ENCODE results near the gene SMAP2.
A peak's percentile ranks its signal among the peaks of the same experiment; 100 is the strongest.
"Not testable (repeated sequence)": the region's sequence is repeated elsewhere in the genome, so short reads cannot be mapped to it uniquely, and the experiment has no call there.

The SMAP2 gene

DNA sequence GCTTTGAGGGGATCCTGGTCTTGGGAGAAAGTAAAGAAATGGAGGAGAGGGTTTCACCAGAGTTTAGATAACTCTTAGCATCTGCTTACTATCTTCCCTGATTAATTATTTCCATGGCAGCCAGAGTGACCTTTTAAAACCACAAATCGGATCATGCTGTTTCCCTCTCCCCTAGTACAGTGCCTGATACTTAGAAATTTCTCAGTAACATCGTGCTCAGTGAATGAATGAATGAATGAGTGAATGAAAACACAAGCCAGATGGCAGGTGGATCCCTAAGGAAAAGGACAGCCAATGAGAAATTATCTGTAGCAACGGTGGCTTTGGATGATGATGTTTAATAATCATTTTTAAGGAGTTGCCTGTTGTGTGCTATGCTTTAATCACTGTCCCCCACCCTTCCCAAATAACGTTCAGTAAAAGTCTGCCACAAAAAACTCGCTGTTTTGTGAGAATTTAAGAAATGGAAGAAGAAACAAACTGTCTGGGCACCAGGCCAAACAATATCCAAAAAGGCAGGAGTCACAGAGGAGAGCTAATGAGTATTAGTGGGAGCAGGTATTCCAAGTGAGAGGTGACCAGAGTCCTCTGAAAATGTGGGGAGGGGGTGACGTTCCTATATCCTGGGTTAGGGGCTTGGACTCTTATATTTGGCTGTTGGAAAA lies 737 bp upstream of the SMAP2 start:
- DNase-seq, result no peak

DNA sequence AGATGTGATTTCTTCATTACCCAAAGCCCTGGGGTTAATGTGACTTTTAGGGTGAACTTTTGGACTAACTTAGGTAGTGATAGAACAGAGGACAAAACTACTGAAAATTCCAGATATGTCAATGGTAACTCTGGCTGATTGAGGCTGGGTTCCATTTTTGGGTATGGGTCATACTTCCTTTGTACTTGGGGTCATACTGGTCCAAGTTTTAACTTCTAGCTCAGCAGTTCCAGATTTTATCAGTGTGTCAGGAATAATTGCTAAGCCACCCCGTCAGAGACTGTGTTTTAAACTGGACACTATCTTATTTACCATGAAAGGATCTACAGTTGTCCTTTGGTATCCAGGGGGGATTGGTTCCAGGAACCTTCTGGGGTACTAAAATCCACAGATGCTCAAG lies 4.0 kb downstream of the SMAP2 start:
- DNase-seq, result no peak

DNA sequence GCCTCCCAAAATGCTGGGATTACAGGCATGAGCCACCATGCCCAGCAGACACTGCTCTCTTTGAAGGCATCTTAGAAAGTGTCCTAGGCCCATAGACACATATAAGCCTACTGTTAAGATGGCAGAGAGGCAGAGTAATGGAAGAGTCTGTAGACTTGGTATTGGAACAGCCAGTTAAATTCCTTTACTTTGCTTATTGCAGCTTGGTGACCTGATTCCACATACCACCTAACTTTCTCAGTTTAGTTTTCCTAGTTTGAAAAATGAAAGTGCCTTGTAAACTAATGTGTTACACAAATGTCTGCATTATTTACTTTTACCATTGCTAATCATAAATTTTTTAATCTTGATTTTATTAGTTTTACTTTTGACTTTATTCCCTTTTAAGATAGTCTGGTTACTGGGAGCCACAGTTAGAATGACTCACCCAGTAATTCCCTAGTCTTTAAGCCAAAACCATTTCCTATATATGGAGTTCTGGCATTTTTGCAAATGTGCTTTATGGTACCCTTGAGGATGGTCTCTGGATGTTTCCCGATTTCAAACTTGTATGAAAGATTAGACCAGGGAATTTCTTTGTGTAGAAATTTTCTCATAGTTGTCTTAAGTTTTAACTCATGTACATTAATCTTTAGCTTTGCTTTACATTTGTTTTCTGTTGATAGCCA lies 6.4 kb downstream of the SMAP2 start:
- DNase-seq, result no peak

DNA sequence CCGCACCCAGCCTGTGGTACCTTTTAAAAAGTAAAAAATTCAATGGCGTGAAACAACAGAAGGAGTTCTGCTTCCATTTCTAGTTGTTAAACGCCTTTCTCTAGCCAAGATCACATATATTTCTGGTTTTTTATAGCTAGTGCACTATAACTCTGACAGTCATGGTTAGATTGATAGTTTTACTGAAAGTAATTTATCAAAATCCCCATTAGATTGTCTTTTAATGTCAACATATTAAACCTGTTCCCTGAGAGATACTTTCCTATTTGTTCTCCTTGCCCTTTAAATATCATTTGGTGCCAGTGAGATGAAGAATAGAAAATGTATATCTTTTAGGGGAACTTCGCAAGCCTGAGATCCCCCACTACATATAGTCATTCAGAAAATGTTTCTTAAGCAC lies 7.3 kb downstream of the SMAP2 start:
- DNase-seq, result no peak

DNA sequence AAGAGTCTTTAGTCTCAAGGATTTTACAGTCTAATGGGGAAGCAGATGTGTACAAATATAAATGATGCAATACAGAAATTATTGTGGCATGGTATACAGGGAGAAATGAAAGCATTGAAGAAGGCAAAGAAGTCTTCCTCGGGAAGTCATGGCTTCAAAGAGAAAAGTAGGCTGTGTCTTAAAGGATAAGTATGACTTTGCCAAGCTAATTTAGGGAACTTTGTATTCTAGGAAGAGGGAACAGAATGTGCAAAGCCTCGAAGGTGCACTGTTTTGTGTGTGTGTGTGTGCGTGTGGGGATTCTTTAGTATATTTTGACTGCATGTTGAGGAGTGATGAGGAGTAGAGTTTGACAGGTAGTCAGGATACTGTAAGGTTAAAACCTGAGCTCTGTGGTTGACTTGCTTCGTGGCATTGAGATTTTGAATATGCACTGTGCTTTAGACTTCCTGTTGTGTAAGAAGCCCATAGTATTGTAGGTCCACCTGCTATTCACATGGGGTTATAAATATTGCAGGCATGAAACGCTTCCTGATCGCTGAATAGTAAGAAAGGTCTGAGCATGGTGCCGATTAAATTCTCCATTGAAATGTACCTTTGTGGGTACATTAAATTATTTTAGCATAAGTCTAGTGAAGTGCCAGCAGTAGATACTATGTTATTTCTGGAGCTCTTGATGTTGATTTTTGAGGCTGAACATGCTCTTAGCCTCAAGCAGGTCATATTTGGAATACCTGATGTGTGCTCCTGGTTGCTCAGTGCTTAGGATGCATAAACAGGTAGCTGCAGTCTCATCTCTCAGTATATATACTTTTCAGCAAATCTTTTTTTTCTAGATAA lies 8.0 kb downstream of the SMAP2 start:
- peak; percentile 5 for DNase-seq

DNA sequence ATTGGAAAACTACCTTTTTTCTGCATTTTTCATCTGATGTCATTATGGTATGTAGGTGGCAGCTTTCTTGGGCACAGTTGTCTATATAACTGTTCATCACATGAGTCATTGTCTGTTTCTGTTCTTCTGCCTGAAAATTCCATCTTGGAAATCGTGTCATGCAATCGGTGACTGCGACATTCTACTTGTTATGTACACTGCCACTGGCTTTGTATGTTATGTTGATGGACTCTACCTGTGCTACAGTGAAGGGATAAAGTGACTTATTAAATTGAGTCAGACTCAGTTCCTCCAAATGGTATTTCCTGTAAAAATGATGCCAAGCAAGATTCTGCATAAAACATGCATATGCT lies 8.6 kb downstream of the SMAP2 start:
- no peak for DNase-seq

DNA sequence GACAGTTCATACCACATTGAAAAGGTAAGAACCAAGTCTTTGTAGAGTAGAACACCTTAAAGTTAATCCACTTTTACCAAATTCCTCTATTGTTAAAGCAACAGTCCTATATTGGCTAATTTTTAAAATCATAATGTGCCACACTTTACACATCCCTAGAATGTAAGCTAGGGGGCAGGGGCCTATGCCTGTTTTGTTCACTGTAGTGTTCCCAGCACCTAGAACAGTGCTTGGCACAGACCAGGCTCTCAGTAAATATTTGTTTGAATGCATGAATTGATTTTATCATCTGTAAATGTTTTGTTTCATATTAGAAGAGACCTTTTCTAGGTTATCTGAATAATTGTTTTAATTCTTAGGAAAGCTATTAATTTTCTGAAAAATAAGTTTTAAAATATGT lies 9.1 kb downstream of the SMAP2 start:
- no peak for DNase-seq

DNA sequence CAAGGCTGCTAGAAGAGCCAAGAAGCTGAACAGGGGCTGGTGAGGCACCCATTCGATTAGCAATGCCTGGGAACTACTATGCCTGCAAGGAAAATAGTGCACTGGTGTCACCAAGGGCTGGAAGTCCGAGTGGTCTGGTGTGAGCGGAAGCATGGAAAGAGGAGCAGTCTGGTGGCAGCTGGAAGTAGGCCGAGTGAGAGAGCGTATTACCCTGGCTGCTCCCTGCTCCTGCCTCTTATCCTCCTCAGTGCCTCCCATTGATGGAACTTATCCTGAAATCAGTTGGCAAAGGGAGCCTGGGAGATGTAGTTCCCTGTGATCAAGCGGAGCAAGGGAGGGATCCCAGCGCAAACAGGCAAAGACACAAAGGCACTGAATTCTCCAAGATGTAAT lies 9.6 kb downstream of the SMAP2 start:
- no peak for DNase-seq

DNA sequence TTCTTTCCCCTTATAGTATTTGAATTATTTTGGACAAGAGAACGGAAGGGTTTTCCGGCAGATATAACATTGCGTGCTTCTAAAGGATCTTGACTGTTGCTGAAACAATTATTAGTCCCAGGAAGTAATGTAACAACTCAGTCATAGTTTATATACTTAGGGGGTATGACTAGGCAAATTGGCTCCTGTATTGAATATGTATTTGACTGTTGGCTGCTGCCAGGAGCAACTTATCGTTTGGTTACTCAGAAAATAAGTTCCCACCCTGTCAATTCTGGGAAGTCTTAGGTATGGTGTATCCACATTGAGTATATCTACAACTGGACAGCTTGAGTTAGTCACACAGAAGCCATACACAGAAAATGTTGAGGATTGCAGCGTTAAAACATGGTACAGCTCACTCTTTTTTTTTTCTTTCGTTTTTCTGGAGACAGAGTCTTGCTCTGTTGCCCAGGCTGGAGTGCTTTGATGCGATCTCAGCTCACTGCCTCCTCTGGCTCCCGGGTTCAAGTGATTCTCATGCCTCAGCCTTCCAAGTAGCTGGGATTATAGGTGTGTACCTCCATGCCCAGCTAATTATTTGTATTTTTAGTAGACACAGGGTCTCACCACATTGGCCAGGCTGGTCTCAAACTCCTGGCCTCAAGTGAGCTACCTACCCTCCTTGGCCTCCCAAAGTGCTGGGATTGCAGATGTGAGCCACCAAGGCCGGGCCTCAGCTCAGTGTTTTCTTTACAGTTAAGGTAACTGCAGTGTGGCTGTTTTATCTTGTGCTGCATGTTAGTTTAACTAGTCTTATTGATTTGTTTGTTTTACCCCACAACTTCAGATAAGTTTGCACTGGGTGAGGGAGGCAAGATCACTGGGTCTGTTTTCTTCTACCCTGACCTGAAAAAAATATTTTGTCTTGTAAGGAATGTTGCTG lies 10.2 kb downstream of the SMAP2 start:
- DNase-seq, result no peak

DNA sequence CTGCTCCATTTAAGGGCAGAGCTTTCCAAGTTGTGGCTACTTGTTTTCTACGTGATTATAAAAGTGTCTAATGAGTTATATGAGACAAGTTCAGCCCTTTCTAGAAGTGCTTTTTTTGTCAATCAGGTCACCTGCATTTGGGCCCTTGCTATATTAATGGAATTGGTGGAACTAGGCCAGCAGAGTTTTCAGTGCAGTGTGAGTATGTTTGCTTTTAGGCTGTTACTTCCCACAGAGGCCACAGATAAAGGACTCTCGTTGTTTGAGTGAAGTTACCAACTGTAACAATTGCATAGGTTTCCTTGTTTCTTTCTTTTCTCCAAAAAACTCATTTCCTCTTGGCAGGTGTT lies 10.9 kb downstream of the SMAP2 start:
- DNase-seq, result peak; percentile 70

DNA sequence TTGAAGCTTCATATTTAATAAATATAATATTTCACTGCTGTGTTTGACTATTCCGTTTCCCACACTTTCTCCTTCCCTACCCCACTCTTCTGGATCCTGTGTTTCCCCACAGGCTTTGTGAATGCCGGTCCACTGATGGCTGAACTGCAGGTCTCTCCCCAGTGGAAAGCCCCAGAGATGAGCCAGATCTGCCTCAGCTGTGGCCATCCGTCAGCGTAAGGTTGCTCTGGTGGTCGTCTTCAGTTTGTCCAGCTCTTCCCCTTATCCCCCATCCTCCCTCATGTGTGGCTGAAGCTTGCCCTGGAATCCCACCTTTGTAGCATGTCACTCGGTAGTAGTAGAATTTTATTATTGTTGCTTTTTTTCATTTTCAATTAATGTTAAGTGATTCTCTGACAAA lies 11.4 kb downstream of the SMAP2 start:
- DNase-seq, result no peak

DNA sequence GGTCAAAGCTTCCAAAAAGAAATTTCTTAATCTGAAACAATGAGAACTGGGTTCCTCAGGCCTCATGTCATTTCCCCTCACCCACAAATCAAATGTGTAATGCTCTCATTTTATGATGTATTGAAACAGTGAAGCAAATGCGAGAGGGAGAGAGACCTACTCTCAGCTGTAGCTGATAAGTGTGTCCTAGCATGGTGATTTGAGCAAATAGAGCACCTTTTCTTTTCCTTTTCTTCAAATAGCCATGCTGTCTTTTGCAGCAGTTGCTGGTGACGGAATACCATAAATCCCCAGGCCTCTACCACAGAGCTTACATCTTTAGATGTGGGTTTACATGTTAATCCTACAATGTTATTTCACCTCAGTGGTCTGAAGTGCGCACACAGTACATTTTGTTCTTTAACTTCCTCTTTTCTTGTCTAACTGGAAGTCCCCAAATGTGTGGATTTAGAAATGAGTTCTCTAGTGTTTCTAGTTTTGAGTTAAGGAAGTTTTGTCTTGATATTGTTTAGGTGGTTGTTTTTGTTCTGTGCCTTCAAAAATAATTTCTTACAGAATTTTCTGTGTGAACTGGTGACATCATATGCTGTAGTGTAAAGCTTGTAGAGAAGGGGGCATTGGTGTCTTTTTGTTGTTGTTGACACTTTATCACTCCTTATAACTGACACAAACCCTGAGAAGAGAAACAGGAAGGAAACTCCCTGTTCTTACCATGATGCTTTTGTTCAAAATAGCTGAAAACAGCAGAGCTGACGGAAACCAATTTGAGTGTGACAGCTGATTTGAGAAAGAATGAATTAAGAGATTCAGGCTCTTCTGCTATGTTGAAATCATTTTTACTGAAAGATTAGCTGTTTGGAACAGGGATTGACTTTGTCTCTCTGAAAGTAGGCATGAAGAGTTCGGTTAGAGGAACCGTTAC lies 12.2 kb downstream of the SMAP2 start:
- DNase-seq, result no peak

DNA sequence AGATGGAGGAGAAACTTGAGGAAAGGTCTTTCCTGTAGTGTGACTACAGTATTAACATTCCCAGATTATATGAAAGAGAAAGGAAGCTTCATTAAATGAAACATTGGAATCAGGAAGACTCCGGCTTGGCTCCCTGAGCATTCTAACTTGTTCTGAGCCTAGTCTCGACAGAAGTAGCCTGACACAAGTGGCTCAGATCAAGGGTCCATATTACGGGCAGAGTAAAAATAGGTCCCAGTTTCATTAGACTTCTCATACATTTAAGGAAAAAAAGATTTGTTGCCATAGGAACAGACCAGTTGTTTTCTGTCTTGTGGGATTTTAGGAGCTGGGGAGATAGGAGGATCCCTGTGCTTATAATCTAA lies 12.8 kb downstream of the SMAP2 start:
- DNase-seq, result no peak

DNA sequence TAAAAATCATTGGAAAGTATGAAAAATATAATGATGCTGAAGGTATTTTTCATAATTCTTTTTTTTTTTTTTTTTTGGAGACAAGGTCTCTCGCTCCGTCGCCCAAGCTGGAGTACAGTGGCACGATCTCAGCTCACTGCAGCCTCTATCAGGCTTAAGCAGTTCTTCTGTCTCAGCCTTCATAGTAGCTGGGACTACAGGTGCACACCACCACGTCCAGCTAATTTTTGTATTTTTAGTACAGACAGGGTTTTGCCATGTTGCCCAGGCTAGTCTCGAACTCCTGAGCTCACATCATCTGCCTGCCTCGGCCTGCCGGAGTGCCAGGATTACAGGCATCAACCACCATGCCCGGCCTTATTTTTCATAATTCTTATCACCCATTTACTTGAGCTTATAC lies 13.3 kb downstream of the SMAP2 start:
- no peak for DNase-seq

DNA sequence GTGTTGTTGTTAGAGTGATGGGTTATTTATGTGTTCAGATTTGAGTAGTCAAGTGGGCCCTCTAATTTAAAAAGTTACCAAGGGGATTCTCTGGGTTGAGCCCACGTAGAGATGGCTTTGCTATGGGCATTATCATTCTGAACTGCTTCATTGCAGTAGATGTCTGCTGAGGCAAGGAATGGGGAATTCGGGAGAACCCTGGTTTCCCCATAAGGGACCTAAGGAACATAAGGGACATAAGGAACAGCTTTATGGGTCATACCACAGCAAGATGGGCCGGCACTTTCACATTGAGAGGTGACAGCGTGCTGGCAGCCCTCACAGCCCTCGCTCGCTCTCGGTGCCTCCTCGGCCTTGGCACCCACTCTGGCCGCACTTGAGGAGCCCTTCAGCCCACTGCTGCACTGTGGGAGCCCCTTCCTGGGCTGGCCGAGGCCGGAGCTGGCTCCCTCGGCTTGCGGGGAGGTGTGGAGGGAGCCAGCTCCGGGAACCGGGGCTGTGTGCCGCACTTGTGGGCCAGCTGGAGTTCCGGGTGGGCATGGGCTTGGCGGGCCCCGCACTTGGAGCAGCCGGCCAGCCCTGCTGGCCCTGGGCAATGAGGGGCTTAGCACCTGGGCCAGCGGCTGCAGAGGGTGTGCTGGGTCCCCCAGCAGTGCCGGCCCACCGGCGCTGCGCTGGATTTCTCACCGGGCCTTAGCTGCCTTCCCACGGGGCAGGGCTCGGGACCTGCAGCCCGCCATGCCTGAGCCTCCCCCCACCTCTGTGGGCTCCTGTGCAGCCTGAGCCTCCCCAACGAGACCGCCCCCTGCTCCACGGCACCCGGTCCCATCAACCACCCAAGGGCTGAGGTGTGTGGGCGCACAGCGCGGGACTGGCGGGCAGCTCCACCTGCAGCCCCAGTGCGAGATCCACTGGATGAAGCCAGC lies 14.1 kb downstream of the SMAP2 start:
- not testable (repeated sequence) for DNase-seq

DNA sequence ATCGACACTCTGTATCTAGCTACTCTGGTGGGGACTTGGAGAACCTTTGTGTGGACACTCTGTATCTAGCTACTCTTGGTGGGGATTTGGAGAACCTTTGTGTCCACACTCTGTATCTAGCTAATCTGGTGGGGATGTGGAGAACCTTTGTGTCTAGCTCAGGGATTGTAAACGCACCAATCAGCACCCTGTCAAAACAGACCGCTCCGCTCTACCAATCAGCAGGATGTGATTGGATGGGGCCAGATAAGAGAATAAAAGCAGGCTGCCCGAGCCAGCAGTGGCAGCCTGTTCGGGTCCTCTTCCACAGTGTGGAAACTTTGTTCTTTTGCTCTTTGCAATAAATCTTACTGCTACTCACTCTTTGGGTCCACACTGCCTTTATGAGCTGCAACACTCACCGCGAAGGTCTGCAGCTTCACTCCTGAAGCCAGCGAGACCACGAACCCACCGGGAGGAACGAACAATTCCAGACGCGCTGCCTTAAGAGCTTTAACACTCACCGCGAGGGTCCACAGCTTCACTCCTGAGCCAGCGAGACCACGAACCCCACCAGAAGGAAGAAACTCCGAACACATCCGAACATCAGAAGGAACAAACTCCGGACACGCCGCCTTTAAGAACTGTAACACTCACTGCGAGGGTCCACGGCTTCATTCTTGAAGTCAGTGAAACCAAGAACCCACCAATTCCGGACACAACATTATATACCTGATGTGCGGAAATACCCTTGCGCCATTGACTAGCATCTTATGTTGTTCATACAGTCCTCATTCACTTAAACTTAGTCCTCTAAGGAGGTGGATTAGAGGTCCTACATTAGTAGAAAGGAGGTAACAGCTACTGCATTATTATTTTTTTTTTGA lies 15.2 kb downstream of the SMAP2 start:
- not testable (repeated sequence) for DNase-seq

DNA sequence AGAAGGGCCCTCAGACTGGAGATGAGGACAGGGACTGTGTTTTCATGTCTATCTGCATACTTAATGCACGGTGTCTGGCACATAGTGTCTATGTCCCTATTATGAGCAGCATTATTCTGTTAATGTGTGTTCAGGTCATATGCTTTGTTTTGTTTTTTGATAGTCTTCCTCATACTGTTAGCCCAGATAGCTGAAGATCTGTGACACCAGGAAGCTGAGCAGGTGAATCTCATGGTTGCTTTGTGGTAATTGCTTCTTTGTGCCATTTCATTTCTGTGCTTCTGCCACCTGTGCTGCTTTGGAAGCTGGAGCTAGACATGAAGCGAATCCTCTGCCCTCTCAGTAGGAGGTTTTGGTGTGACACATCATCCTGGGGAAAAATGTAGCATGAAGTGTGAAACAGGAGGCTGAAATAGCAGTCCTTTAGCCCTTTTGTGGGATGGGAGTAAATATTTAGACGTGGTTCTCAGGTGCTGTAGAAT lies 15.8 kb downstream of the SMAP2 start:
- DNase-seq, result no peak

DNA sequence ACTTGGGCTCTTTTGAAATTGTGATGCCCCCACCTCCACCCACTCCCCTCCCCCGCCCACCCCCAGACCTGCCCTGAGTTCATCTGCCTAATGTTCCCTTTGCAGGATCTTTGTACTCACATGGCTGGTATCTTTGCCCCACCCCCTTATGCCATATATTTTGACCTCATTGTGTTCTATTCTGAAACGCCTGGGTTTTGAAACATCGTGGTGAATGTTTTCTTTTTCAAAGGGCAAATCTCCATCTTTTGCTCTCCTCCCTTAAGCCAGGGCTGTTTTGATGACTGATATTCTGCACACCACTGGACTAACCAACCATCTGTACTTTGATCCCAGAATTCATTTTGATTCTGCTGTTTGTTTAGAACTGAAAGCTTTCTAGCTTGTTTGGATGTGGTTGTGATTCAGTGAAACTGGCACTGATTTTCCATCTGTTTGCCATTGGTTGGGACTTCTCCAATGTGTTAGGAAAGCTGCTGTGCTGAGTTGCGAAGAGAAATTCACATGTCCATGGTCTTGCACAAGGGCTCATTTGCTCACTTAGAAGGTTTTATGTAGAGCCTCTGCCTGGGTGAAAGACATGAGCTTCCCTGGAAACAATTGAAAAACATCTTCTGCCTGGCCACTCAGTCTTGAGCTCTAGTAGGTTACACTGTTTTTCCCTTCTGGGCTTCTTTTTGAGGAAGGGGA lies 16.5 kb downstream of the SMAP2 start:
- no peak for DNase-seq

DNA sequence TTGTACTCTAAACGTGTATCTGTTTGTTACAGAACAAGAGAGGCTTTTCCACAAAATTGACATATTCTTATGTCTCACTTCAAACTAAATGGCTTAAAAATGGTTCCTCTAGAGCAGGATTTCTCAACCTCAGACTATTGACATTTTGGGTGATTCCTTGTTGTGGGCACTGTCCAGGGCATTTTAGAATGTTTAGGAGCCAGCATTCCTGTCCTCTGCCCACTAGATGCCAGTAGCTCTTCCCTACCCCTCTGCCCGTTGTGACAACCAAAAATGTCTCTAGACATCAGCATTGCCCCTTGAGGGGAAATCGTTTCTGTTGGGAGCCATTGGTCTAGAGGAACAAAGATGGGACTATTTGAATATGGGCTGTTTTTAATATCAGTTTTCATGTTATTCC lies 17.3 kb downstream of the SMAP2 start:
- no peak for DNase-seq

Data from DMS79 (cell line).